GM12878 (cell line): ENCODE measurements around the gene CCDC177. TPM values are rescaled to one million over a fixed set of nuclear protein-coding genes. Genes with fewer than 3 reads are reported as not detected.

Source experiments
- ATAC-seq: fragments of 200-7000 bp; cut with Tn5 transposase; 3 replicates; pipeline ENCODE4 v1.9.1; 2020; ENCODE audit warnings: mild to moderate bottlenecking, moderate library complexity
- BruUV-seq: library from RNA; stranded (reverse); fragments of 400-500 nt; replicated peaks from 2 replicates; lab custom pipeline; 2021; lab: Mats Ljungman, UMichigan
- CTCF ChIA-PET: fragments of 300-600 bp; sonication (Branson Sonifier 250); formaldehyde crosslinking; extraction: SDS; loops from one replicate; lab custom pipeline; 2021; ENCODE audit warnings: inconsistent platforms; lab: Yijun Ruan, JAX
- POLR2A ChIA-PET: fragments of 350-600 bp; formaldehyde crosslinking; extraction: SDS; loops from one replicate; lab custom pipeline; 2021; ENCODE audit warnings: inconsistent platforms; lab: Charles Lee
- RAD21 ChIA-PET: fragments of 300-600 bp; sonication (Branson Sonifier 250); formaldehyde crosslinking; loops from one replicate; lab custom pipeline; 2023; ENCODE audit warnings: antibody characterized with exemption; ENCODE audit not compliant: unreplicated experiment; lab: Charles Lee
- SMC1A ChIA-PET: fragments of 300-600 bp; sonication (Branson Sonifier 250); formaldehyde crosslinking; loops from one replicate; lab custom pipeline; 2023; ENCODE audit not compliant: unreplicated experiment, uncharacterized antibody; lab: Charles Lee
- DNase-seq: peaks from one replicate; pipeline ENCODE4 v3.0.0-alpha.2; 2011; ENCODE audit warnings: low read depth, low spot score
- FAIRE-seq: peaks from 3 replicates; lab custom pipeline; 2011; peaks lifted over from hg19 to GRCh38; lab: Jason Lieb, UNC
- H2AFZ ChIP-seq: 2 replicates; pipeline ENCODE4 v1.6.0; 2011; ENCODE audit warnings: low read depth, low read length, control low read depth; ENCODE audit not compliant: control insufficient read depth
- H3K27ac ChIP-seq: 2 replicates; pipeline ENCODE4 v1.5.1; 2011; ENCODE audit warnings: control low read depth; ENCODE audit not compliant: control insufficient read depth, insufficient read depth
- H3K27me3 ChIP-seq, 2 experiments: replicated peaks in 1 of 2; 2 replicates each; pipeline versions ENCODE4 v1.6.0 to v1.6.1; 2011; ENCODE audit warnings: low read length in 1 of 2; ENCODE audit not compliant: control insufficient read depth in 2 of 2, insufficient read depth in 2 of 2
- H3K36me3 ChIP-seq, 2 experiments: 2 replicates each; pipeline ENCODE4 v1.5.1; 2011; ENCODE audit warnings: low read length in 1 of 2; ENCODE audit not compliant: control insufficient read depth in 2 of 2, insufficient read depth in 2 of 2
- H3K4me1 ChIP-seq: 2 replicates; pipeline ENCODE4 v1.6.1; 2011; ENCODE audit warnings: mild to moderate bottlenecking, low read length, moderate library complexity, mixed read lengths; ENCODE audit not compliant: control insufficient read depth, insufficient read depth
- H3K4me2 ChIP-seq: 2 replicates; pipeline ENCODE4 v1.6.0; 2011; ENCODE audit warnings: control low read depth; ENCODE audit not compliant: control insufficient read depth, insufficient read depth
- H3K4me3 ChIP-seq: fragments of 200-600 bp; sonication (generic); 2 replicates; pipeline ENCODE4 v1.5.1; 2016
- H3K79me2 ChIP-seq: 2 replicates; pipeline ENCODE4 v1.6.0; 2011; ENCODE audit warnings: low read length; ENCODE audit not compliant: control insufficient read depth, insufficient read depth
- H3K9ac ChIP-seq: 2 replicates; pipeline ENCODE4 v1.8.0; 2011; ENCODE audit warnings: low read length, control low read depth, mixed read lengths; ENCODE audit not compliant: control insufficient read depth, insufficient read depth
- H3K9me3 ChIP-seq: replicated peaks from 3 replicates; pipeline ENCODE4 v1.5.1; 2011; ENCODE audit warnings: mild to moderate bottlenecking, low read length; ENCODE audit not compliant: control insufficient read depth, insufficient read depth
- H4K20me1 ChIP-seq: 2 replicates; pipeline ENCODE4 v1.6.0; 2011; ENCODE audit not compliant: control insufficient read depth, insufficient read depth
- EGR1 ChIP-seq, 2 experiments: IDR thresholded peaks; 1 replicate in 1 of 2; 2 replicates in 1 of 2; pipeline ENCODE4 v1.6.1; 2011 to 2012; ENCODE audit warnings: low read depth in 2 of 2, low read length in 2 of 2, borderline replicate concordance in 1 of 2, mild to moderate bottlenecking in 1 of 2, moderate library complexity in 1 of 2
- NR2C2 ChIP-seq: IDR thresholded peaks from 2 replicates; pipeline ENCODE4 v1.6.1; 2011; ENCODE audit warnings: borderline replicate concordance, low read depth; ENCODE audit not compliant: control insufficient read depth, insufficient read length
- SKIL ChIP-seq: fragments of 450-650 bp; IDR thresholded peaks from 2 replicates; pipeline ENCODE4 v1.6.1; 2017; ENCODE audit warnings: mild to moderate bottlenecking, low read depth, inconsistent platforms; ENCODE audit not compliant: poor library complexity, severe bottlenecking
- STAT1 ChIP-seq: fragments of 450-650 bp; conservative IDR thresholded peaks from 2 replicates; pipeline ENCODE4 v1.6.1; 2014; ENCODE audit warnings: antibody characterized with exemption, mild to moderate bottlenecking
- ZBTB4 ChIP-seq: fragments of 450-650 bp; formaldehyde crosslinking; IDR thresholded peaks from 2 replicates; pipeline ENCODE4 v1.4.0; 2022; ENCODE audit warnings: mild to moderate bottlenecking, moderate library complexity
- ZBTB40 ChIP-seq: fragments of 450-650 bp; IDR thresholded peaks from 2 replicates; pipeline ENCODE4 v1.6.1; 2016; ENCODE audit warnings: mild to moderate bottlenecking, moderate library complexity, borderline replicate concordance
- ZNF274 ChIP-seq: IDR thresholded peaks from one replicate; pipeline ENCODE4 v1.8.0; 2011; ENCODE audit not compliant: insufficient read length, insufficient read depth
- WGBS: methylation state at CpG from one replicate; pipeline ENCODE4 v1.1.6; 2016; ENCODE audit warnings: low lambda C conversion rate; ENCODE audit not compliant: insufficient replicate concordance, insufficient coverage; ENCODE audit errors: missing lambda C conversion rate; 5-methylcytosine and 5-hydroxymethylcytosine counted together
- in situ Hi-C: fragments of 300-500 bp; cut with MboI; formaldehyde crosslinking; loops from 9 replicates; pipeline ENCODE4 v1.14.3; 2018; ENCODE audit warnings: mixed read lengths
- intact Hi-C: fragments of 100-400 bp; cut with micrococcal nuclease; formaldehyde crosslinking; loops from one replicate; pipeline ENCODE4 v1.14.2; 2022; ENCODE audit not compliant: unreplicated experiment
- polyA plus RNA-seq, 11 experiments: library from polyadenylated mRNA; depleted of rRNA in 4 of 11; unstranded in 6 of 11; stranded (reverse) in 5 of 11; fragments of >200 nt; fragmentation: Nextera tagmentation in 4 of 11; fragmentation: Illumina TruSeq in 1 of 11; extraction: Ambion mirVana in 4 of 11; extraction: Trizol in 1 of 11; gene quantifications; 1 replicate in 1 of 11; 2 replicates in 10 of 11; pipeline versions ENCODE4 v1.2.1 to v1.2.3, GENCODE V29; 2011 to 2016; ENCODE audit warnings: inconsistent platforms in 2 of 11, missing spikeins in 2 of 11, low read depth in 1 of 11
- total RNA-seq, 4 experiments: library from RNA; depleted of rRNA in 3 of 4; stranded (reverse); fragments of >200 nt in 3 of 4; fragmentation: Illumina TruSeq in 1 of 4; extraction: Trizol in 1 of 4; gene quantifications; 2 replicates each; pipeline versions ENCODE4 v1.2.1 to v1.2.3, GENCODE V29; 2013 to 2021
- TF ChIP-seq, protein P1 (sequence below): IDR thresholded peaks from 2 replicates; pipeline ENCODE4 v1.6.1; 2012; ENCODE audit warnings: mild to moderate bottlenecking, low read depth, low read length

Gene CCDC177
- total and polyA plus RNA-seq, 10 of the 15 experiments (the other 5 are each of a cell fraction or from before 2014, with no cell fraction given) = not detected

GRCh38 chr14:69558774-69559173 lies 15.9 kb downstream of the CCDC177 start:
- Histone ChIP-seq H3K27ac (no peak overlapping the region), H3K4me3 (no peak overlapping the region), H3K36me3 (no peaks in the 10 kb centered on the region), H3K4me2 (no peak overlapping the region), H2AFZ (no peak overlapping the region), H3K9me3 (no peaks in the 10 kb centered on the region), H3K9ac (no peak overlapping the region), H3K4me1 (no peaks in the 10 kb centered on the region), H3K27me3 (peaks cover 0 to 1% of the 10 kb centered on the region in 2 experiments; a peak in 3 of 4 replicates), H4K20me1 (no peaks in the 10 kb centered on the region), H3K79me2 (no peaks in the 10 kb centered on the region)
- no peak for FAIRE-seq
- TF ChIP-seq ZNF274 (no peak), EGR1 (IDR thresholded peaks at IDR 0.05; ENCODE audit: borderline replicate concordance in 1 of 2, low read depth in 2 of 2, low read length in 2 of 2) (no peak), ZBTB4 (CRISPR knock-in tag) (no peak), STAT1 (no peak), ZBTB40 (no peak), NR2C2 (no peak), SKIL (no peak)
- TF ChIP-seq, protein P1, sequence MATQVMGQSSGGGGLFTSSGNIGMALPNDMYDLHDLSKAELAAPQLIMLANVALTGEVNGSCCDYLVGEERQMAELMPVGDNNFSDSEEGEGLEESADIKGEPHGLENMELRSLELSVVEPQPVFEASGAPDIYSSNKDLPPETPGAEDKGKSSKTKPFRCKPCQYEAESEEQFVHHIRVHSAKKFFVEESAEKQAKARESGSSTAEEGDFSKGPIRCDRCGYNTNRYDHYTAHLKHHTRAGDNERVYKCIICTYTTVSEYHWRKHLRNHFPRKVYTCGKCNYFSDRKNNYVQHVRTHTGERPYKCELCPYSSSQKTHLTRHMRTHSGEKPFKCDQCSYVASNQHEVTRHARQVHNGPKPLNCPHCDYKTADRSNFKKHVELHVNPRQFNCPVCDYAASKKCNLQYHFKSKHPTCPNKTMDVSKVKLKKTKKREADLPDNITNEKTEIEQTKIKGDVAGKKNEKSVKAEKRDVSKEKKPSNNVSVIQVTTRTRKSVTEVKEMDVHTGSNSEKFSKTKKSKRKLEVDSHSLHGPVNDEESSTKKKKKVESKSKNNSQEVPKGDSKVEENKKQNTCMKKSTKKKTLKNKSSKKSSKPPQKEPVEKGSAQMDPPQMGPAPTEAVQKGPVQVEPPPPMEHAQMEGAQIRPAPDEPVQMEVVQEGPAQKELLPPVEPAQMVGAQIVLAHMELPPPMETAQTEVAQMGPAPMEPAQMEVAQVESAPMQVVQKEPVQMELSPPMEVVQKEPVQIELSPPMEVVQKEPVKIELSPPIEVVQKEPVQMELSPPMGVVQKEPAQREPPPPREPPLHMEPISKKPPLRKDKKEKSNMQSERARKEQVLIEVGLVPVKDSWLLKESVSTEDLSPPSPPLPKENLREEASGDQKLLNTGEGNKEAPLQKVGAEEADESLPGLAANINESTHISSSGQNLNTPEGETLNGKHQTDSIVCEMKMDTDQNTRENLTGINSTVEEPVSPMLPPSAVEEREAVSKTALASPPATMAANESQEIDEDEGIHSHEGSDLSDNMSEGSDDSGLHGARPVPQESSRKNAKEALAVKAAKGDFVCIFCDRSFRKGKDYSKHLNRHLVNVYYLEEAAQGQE = no peak
- POLR2A ChIA-PET = no interaction called here
- WGBS = 56% methylated on average over 4 of the region's 4 CpGs
- RAD21 ChIA-PET = no interaction called here
- in situ Hi-C loops = no loop called here
- BruUV-seq = no TSS peak
- intact Hi-C loops = no loop called here
- no peak for DNase-seq
- SMC1A ChIA-PET = no interaction called here
- no peak for ATAC-seq
- CTCF ChIA-PET = no interaction called here
